GM10266 (cell line): Measurements from ENCODE around the gene ATG2A.

Experiments used
- DNase-seq: peaks from one replicate; pipeline ENCODE4 v3.0.0; 2012; ENCODE audit errors: extremely low spot score
- TF ChIP-seq, protein P1 (sequence below): IDR thresholded peaks from 2 replicates; pipeline ENCODE4 v1.5.1; 2012; ENCODE audit warnings: mild to moderate bottlenecking, low read depth; ENCODE audit not compliant: control insufficient read depth, insufficient read depth; ENCODE audit errors: missing control alignments

ATG2A gene

DNA sequence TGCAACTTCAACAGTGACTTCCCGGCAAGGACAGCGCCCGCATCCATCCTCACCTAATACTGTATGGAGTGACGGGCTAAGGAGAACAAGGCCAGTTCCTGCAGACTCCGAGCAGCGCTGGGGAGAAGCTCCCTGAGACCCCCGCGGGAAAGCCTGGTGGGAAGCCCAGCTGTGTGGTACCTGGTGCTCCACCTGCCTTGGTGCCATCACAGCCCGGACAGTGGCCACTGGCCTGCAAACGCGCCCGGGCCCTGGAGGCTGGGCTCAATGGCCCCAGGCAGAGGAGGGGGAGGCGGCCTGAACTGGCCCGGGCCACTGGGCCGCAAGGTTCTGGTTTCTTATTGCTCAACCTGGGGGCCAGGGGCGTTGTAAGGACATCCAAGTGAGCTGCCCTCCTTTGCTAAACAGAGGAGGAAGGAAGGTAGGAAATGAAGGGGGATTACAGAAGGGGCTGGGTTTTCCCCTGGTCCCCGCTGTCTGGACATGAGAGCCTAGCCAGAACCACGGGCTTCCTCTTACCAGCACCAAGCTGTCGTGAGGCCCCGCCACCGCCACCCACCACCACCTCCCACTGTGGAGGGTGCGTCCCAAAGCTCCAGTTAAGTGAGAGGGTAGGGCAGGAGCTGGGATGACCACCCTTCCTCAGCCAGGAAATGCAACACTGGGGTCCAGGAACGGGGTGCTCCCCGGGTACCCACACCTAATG is 64.1 kb downstream of the ATG2A start:
- DNase-seq, result no peak
- TF ChIP-seq, protein P1, sequence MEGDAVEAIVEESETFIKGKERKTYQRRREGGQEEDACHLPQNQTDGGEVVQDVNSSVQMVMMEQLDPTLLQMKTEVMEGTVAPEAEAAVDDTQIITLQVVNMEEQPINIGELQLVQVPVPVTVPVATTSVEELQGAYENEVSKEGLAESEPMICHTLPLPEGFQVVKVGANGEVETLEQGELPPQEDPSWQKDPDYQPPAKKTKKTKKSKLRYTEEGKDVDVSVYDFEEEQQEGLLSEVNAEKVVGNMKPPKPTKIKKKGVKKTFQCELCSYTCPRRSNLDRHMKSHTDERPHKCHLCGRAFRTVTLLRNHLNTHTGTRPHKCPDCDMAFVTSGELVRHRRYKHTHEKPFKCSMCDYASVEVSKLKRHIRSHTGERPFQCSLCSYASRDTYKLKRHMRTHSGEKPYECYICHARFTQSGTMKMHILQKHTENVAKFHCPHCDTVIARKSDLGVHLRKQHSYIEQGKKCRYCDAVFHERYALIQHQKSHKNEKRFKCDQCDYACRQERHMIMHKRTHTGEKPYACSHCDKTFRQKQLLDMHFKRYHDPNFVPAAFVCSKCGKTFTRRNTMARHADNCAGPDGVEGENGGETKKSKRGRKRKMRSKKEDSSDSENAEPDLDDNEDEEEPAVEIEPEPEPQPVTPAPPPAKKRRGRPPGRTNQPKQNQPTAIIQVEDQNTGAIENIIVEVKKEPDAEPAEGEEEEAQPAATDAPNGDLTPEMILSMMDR, result no peak

DNA sequence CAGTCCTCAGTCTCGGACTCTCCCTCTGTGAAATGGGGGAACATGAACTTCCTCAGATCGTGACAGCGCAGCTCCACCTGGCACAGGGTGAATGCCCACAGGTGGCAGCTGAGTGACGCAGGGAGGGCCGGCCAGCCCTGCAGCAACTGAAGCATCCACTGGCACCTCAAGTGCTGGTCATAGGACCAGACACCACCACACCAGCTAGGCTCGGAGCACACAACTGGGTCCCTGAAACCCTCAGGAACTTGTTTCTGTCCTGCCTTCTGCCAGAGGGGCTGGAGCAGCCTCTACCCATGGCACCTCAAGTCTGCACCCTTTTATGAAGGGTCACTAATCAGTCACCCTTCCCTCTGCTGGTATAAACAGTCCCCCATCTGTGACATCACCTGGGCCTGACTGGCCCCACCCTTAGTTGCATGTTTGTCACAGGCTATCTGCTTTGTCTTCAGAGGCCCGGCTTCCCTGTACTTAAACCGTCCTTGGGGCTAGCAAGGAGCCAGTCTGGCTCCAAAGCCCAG is 65.1 kb downstream of the ATG2A start:
- TF ChIP-seq, protein P1, result no peak
- DNase-seq, result peak; percentile 62

DNA sequence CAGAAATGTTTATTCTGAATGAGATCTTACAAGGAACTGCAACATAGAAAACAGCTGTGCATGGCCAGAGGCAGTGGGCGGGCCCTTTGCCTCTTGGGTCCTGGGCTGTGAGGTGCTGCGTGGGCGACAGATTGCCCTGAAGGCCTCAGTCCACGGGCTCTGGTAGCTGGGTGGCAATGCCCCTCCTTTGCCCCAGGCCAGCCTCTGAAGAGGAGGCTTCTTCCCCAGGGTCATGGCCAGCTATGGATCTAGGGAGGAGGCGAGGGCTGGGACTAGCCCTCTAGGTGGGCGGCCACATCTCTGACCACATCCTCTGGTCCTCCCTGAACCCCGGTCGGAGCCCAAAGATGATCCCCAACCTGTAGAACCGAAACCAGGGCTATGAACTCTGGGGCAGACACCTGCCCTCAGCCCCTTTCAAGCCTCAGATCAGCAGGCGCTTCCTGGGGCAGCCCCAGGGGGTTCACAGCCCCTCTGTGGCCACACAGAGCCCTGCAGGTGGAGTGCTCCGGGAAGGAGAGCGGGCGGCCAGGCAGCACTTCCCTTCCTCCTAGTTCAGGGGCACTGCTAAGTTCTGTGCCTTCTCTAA is 65.9 kb downstream of the ATG2A start:
- peak; percentile 90 for DNase-seq

DNA sequence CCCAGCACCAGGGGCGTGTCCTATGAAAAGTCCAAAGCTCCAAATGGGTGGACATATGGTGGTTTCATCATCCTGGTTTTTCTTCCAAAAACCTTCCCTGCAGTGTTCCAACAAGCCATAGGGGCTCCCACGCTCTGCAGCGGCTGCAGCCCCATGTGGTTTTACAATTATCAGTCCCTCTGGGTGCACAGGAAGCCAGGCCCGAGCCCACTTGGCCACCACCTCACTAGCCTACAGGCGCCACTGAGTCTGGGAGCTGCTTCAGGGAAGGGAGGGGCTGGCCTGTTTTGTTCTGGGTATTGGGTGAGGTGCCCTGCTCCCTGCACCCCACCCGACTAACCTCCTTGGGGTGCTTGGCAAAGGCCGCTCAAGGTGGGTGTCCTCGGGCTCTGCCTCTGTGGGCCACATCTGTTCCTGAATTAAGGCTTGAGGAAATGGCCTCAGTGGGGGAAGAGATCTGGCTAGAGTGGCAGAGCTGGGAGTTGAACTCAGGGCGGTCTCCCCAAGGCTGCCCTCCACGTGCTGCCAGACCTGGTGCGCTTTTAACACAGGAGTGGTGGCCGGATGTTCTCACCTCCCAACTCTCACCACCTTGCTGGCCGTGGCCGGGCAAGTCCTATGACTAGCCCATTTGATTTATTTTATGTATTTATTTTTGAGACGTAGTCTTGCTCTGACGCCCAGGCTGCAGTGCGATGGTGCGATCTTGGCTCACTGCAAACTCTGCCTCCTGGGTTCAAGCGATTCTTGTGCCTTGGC is 67.2 kb downstream of the ATG2A start:
- TF ChIP-seq, protein P1, result no peak
- no peak for DNase-seq

More for the DNA sequence above, 65.9 kb downstream of the ATG2A start:
- TF ChIP-seq, protein P1, result peak; percentile 40

DNA sequence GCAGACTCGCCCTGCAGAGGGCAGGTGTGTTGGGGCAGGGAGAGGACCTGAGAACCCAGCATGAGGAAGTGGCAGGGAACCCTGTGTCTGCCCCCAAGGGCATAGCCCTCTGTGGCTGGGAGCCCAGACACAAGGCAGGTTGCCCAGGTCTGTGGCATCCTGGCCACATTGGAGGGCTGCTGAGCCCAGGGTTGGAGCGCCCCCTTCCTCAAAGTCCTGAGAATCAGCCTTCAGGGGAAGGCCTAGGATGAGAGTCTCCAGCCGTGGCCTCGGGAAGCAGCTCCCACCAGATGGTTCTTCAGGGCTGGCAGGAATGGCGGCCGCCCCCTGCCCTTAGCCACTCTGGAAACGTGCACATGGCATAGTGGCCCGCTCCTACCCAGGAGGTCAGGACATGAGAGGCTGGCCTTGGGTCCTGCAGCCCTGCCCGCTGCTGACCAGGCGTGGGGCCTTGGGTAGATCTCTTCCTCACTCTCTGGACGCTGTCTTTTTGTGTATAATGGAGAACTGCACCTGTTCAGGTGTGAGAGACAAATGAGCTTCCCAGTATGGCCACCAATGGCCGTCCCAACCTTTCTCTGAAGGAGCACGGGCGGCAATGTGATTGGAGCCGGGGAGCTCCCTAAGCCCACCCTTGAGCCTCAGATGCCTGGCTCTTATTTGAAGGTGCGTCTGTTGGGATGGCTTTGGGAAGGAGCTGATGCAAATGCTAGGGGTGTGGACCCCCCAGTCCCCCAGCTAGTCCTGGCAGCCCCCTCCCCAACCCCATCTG is 68.0 kb downstream of the ATG2A start:
- TF ChIP-seq, protein P1, result peak; percentile 31
- DNase-seq, result no peak

DNA sequence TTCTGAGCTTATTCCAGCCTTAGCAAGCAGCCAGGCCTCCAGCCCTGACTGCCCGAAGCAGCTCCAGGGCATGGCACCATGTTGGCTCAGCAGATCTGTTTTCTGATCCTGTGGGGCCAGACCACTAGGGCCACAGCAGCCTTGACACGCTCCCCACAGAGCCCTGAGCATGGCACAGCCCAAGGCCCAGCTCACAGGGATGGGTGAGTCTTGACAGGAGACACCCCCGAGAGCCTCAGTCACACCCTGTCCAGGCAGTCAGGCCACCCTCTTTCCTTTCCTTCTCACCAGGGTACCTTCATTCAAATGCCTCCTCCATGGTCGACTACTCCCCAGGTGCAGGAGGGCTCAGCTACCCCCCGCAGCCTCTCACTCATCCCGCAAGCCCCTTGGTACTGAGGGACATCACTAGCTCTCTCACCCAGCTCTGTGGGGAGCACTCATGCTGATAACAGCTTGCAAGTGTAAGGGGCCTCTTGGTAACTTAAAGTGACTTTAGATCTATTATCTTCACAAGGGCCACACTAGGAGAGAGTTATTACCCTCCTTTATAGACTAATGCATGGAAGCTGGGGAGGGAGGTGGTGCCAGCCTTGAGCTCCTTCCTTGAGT is 68.7 kb downstream of the ATG2A start:
- TF ChIP-seq, protein P1, result no peak
- no peak for DNase-seq
